ENCODE measurements around the gene PALD1.

- TF ChIP-seq YY1 (IDR thresholded peaks at IDR 0.05; ENCODE audit: low read depth): no peak
- TF ChIP-seq CTCF (IDR thresholded peaks at IDR 0.05): no peak
- TF ChIP-seq EZH2phosphoT487 (IDR thresholded peaks at IDR 0.05; ENCODE audit: borderline replicate concordance, low read depth): no peak
- TF ChIP-seq TCF12 (IDR thresholded peaks at IDR 0.05): no peak
- TF ChIP-seq SMC3 (IDR thresholded peaks at IDR 0.05; ENCODE audit: low read depth, low read length): no peak
- no peak for TF ChIP-seq TEAD4 (IDR thresholded peaks at IDR 0.05; ENCODE audit: borderline replicate concordance, insufficient read depth)
- TF ChIP-seq TAF1 (IDR thresholded peaks at IDR 0.05; ENCODE audit: borderline replicate concordance, low read depth, low read length): no peak
- TF ChIP-seq USF1 (IDR thresholded peaks at IDR 0.05; ENCODE audit: borderline replicate concordance, low read depth): no peak
- TF ChIP-seq FOSL2 (IDR thresholded peaks at IDR 0.05; ENCODE audit: borderline replicate concordance, low read depth): no peak
- no peak for TF ChIP-seq POLR2AphosphoS5 (IDR thresholded peaks at IDR 0.05; ENCODE audit: low read depth, low read length)
- TF ChIP-seq RAD21 (IDR thresholded peaks at IDR 0.05; ENCODE audit: low read length): no peak
These were observed 109.7 kb downstream of the PALD1 start for GRCh38 chr10:70588255-70588654.

All from SK-N-SH (cell line).